Tibial nerve (tissue), 4 donors: ENCODE data around the gene KIAA1217.

Source experiments
- EP300 ChIP-seq, 2 donors: sonication (generic); formaldehyde crosslinking; IDR thresholded peaks; one replicate each; pipeline ENCODE4 v1.6.1; 2017; ENCODE audit warnings: antibody characterized with exemption in 2 of 2, mild to moderate bottlenecking in 1 of 2
- POLR2A ChIP-seq, 2 donors: fragments of 450-650 bp; IDR thresholded peaks; one replicate each; pipeline ENCODE4 v1.6.1; 2017; ENCODE audit warnings: antibody characterized with exemption in 2 of 2, mild to moderate bottlenecking in 2 of 2, moderate library complexity in 2 of 2
- TF ChIP-seq, protein P1 (sequence below), 5 experiments: fragments of 200-600 bp in 3 of 5; fragments of 450-650 bp in 2 of 5; sonication (generic) in 3 of 5; IDR thresholded peaks; one replicate each; pipeline ENCODE4 v1.5.1; 2016 to 2019; ENCODE audit warnings: antibody characterized with exemption in 5 of 5, mild to moderate bottlenecking in 3 of 5, moderate library complexity in 2 of 5

DNA sequence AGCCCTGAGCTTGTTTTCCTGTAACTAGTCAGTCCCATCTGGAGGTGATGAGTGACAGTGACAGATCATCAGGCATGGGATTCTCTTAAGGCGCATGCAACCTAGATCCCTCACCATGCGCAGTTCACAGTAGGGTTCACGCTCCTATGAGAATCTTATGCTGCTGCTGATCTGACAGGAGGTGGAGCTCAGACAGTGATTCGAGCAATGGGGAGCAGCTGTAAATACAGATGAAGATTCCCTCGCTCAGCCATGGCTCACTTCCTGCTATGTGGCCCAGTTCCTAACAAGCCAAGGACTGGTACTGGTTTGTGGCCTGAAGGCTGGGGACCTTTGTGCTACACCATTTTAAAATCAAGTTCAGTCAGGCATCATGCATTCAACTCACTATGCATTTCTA lies 221.7 kb downstream of the KIAA1217 start:
- TF ChIP-seq EP300 (IDR thresholded peaks at IDR 0.05) (no peak), POLR2A (IDR thresholded peaks at IDR 0.05) (no peak)
- TF ChIP-seq, protein P1, sequence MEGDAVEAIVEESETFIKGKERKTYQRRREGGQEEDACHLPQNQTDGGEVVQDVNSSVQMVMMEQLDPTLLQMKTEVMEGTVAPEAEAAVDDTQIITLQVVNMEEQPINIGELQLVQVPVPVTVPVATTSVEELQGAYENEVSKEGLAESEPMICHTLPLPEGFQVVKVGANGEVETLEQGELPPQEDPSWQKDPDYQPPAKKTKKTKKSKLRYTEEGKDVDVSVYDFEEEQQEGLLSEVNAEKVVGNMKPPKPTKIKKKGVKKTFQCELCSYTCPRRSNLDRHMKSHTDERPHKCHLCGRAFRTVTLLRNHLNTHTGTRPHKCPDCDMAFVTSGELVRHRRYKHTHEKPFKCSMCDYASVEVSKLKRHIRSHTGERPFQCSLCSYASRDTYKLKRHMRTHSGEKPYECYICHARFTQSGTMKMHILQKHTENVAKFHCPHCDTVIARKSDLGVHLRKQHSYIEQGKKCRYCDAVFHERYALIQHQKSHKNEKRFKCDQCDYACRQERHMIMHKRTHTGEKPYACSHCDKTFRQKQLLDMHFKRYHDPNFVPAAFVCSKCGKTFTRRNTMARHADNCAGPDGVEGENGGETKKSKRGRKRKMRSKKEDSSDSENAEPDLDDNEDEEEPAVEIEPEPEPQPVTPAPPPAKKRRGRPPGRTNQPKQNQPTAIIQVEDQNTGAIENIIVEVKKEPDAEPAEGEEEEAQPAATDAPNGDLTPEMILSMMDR (IDR thresholded peaks at IDR 0.05): no peak
